Prostate gland (tissue), 2 donors: Measurements from ENCODE around the gene C5orf15. TPM values are rescaled to one million over a fixed set of nuclear protein-coding genes. Genes with fewer than 3 reads are reported as not detected.

Experiments
- DNase-seq: peaks from one replicate; pipeline ENCODE4 v3.0.0-alpha.2; 2019; ENCODE audit warnings: low spot score
- H3K27ac ChIP-seq, 2 donors: fragments of 200-600 bp; sonication (generic); 2 replicates each; pipeline ENCODE4 v1.5.1; 2017 to 2019
- H3K27me3 ChIP-seq: fragments of 200-600 bp; sonication (generic); replicated peaks from 2 replicates; pipeline ENCODE4 v1.5.1; 2019; ENCODE audit not compliant: insufficient read depth
- H3K36me3 ChIP-seq, 2 donors: fragments of 200-600 bp; sonication (generic); 1 replicate in 1 of 2; 2 replicates in 1 of 2; pipeline versions ENCODE4 v1.5.1 to v1.8.1; 2017 to 2019
- H3K4me1 ChIP-seq: fragments of 200-600 bp; sonication (generic); replicated peaks from 2 replicates; pipeline ENCODE4 v1.5.1; 2019
- H3K4me3 ChIP-seq, 2 donors: fragments of 200-600 bp; sonication (generic); 2 replicates each; pipeline ENCODE4 v1.5.1; 2017 to 2019
- H3K9me3 ChIP-seq: fragments of 200-600 bp; sonication (generic); 2 replicates; pipeline ENCODE4 v1.5.1; 2017
- CTCF ChIP-seq, 4 experiments: fragments of 200-600 bp in 2 of 4; fragments of 450-650 bp in 2 of 4; sonication (generic) in 2 of 4; IDR thresholded peaks; 1 replicate in 3 of 4; 2 replicates in 1 of 4; pipeline ENCODE4 v1.5.1; 2016 to 2019; ENCODE audit warnings: antibody characterized with exemption in 4 of 4, mild to moderate bottlenecking in 2 of 4, moderate library complexity in 2 of 4
- POLR2A ChIP-seq: fragments of 450-650 bp; IDR thresholded peaks from one replicate; pipeline ENCODE4 v1.6.1; 2016; ENCODE audit warnings: antibody characterized with exemption, mild to moderate bottlenecking
- POLR2AphosphoS5 ChIP-seq: sonication (generic); formaldehyde crosslinking; IDR thresholded peaks from one replicate; pipeline ENCODE4 v1.6.1; 2017; ENCODE audit warnings: antibody characterized with exemption
- WGBS: methylation state at CpG from one replicate; pipeline ENCODE4 v1.1.5; 2018; 5-methylcytosine and 5-hydroxymethylcytosine counted together
- intact Hi-C: fragments of 100-400 bp; cut with DNase I; formaldehyde crosslinking; loops from one replicate; pipeline ENCODE4 v1.14.2; 2022
- total RNA-seq, 2 donors: library from RNA; depleted of rRNA; stranded (reverse); fragments of >200 nt; gene quantifications; one replicate each; pipeline ENCODE4 v1.1.0, GENCODE V29; 2016

Gene C5orf15
- total RNA-seq, 2 donors from 2014 or later, result 68.4 to 71.8 TPM

GRCh38 chr5:134005417-134006061 is 37.1 kb upstream of the C5orf15 start:
- peaks cover 12% of the 10 kb centered on the region for H3K4me1 ChIP-seq
- WGBS, result 16% methylated on average over 40 of the region's 40 CpGs
- DNase-seq, result peak; percentile 19

DNA sequence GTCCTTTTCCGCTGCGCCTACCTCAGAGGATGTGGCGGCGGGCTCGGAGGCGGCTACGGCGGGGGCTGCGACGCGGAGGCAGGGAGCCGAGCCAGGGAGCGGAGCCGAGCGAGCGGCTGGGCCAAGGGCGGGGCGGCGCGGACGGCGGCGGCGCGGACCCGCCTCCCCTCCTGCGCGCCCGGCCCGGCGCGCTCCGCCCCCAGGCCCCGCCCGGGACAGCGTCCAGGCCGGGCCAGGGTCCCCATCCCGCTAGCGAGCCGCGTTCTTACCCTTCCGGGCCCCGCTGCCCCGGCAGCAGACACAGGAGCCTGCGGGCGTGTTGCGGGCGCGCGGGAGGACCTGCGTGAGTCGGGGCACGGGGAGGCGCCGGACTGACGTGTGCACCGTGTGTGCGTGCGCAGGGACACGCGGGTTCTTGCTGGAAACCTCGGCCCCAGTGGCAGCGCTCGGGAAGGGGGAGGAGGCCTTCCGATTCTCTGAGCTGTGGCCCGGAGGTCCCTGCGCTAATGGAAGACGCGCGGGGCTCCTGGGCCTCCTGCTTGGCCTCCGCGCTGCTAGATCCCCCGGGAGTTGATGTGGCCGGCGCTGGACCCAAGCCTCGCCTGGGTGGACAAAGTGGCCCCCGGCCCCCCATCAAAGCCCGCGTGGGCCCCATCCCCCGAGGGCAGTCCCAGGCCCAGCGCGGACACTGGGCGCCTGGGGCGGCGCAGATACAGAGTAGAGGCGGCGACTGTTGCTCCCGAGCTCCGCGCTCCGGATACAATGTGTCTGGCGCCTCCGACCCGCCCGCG is 36.4 kb upstream of the C5orf15 start, which contains the start of gene VDAC1:
Gene VDAC1 (minus strand): TSS at position 350 of the 791 bp plus-strand sequence. CDS start 11,963 bp downstream, outside the sequence.
- WGBS, result under 1% methylated on average over 62 of the region's 96 CpGs
- no peak for TF ChIP-seq CTCF (IDR thresholded peaks at IDR 0.05)
- TF ChIP-seq POLR2A, result peak; percentile 66
- peak; percentile 44 for TF ChIP-seq POLR2AphosphoS5
- H3K9me3 ChIP-seq, result no peaks in the 10 kb centered on the region
- peak; percentile 69 for DNase-seq
- intact Hi-C loops, result no loop called here
- peaks cover 17% of the 10 kb centered on the region for H3K4me1 ChIP-seq
- peak within 1 kb of the TSS; percentile 88 to 91 for H3K4me3 ChIP-seq
- H3K36me3 ChIP-seq, result no peaks in the 10 kb centered on the region
- peak within 1 kb of the TSS; percentile 97 to 98 for H3K27ac ChIP-seq
- no peaks in the 10 kb centered on the region for H3K27me3 ChIP-seq

More at GRCh38 chr5:134005417-134006061, 37.1 kb upstream of the C5orf15 start:
- Histone ChIP-seq H3K9me3 (no peaks in the 10 kb centered on the region), H3K4me3 (peak overlapping the region; percentile 88 to 91), H3K27me3 (no peaks in the 10 kb centered on the region), H3K27ac (peak overlapping the region; percentile 97 to 98), H3K36me3 (no peaks in the 10 kb centered on the region)
- intact Hi-C loops, result no loop called here
- TF ChIP-seq POLR2AphosphoS5, result peak; percentile 2
- no peak for TF ChIP-seq CTCF (IDR thresholded peaks at IDR 0.05)

- WGBS, result under 1% methylated on average over 89 of the region's 90 CpGs
- Histone ChIP-seq H3K27ac (peak overlapping the region; percentile 97 to 98), H3K4me3 (peak overlapping the region; percentile 88 to 91), H3K36me3 (no peaks in the 10 kb centered on the region), H3K9me3 (no peaks in the 10 kb centered on the region), H3K27me3 (no peaks in the 10 kb centered on the region), H3K4me1 (peaks cover 17% of the 10 kb centered on the region)
- DNase-seq, result peak; percentile 33
- no peak for TF ChIP-seq CTCF (IDR thresholded peaks at IDR 0.05)
- TF ChIP-seq POLR2A, result peak; percentile 16
- no peak for TF ChIP-seq POLR2AphosphoS5
- intact Hi-C loops, result no loop called here
These were observed 35.6 kb upstream of the C5orf15 start for GRCh38 chr5:134003817-134004625.

DNA sequence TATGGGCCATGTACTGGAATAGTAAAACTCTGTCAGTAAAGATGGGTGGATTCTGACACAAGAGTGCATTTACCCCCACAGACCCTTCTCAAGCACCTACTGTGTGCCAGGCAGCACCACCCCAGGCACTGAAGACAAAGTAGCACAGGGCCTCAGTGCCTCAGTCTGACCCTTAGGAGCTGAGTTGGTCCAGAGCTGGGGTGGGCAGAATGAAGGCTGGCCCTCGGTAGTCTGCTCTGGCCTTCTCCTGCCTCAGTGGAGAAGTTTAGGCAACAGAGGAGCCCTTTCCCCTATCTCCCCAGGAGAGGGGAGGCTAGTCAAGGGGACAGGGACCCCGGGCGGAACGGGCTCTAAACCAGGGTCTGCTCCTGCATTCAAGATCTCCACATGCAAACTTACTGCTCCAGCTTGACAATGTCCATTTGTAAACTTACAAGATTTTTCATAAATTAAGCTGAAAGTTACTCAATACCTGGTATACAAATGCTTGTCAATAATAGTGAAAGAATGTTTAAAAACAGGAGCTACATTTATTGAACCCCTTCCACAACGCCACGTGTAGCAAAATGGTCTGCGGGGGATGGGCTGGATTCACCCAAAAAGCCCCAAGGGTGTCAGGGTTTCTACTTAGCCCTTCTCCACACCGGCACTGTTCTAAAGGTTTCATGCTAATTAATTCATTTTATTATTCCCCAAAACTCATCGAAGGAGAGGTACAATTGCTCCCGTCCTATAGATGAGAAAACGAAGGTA is 34.8 kb upstream of the C5orf15 start:
- Histone ChIP-seq H3K4me1 (peaks cover 17% of the 10 kb centered on the region), H3K27me3 (no peaks in the 10 kb centered on the region), H3K9me3 (no peaks in the 10 kb centered on the region), H3K36me3 (no peaks in the 10 kb centered on the region), H3K27ac (peak overlapping the region; percentile 97 to 98), H3K4me3 (peak overlapping the region; percentile 88 to 91)
- 20% methylated on average over 11 of the region's 11 CpGs for WGBS
- TF ChIP-seq POLR2AphosphoS5, result no peak
- TF ChIP-seq CTCF (IDR thresholded peaks at IDR 0.05), result no peak
- TF ChIP-seq POLR2A, result no peak
- DNase-seq, result no peak
- intact Hi-C loops, result no loop called here
